Endodermal cell (in vitro differentiated cells): ENCODE results near the gene NUMBL. TPM values are rescaled to one million over a fixed set of nuclear protein-coding genes. Genes with fewer than 3 reads are reported as not detected.

Experiments
- DNase-seq: peaks from one replicate; pipeline ENCODE4 v3.0.0-alpha.2; 2017
- H3K27ac ChIP-seq: 2 replicates; pipeline ENCODE4 v1.5.1; 2013; ENCODE audit warnings: mild to moderate bottlenecking, low read depth, low read length, moderate library complexity
- H3K27me3 ChIP-seq: 2 replicates; pipeline ENCODE4 v1.6.1; 2013; ENCODE audit warnings: mild to moderate bottlenecking, low read length, moderate library complexity; ENCODE audit not compliant: insufficient read depth, control insufficient read depth, poor library complexity, severe bottlenecking
- H3K36me3 ChIP-seq: 2 replicates; pipeline ENCODE4 v1.7.0; 2013; ENCODE audit warnings: mild to moderate bottlenecking, low read length, moderate library complexity; ENCODE audit not compliant: control insufficient read depth, insufficient read depth
- H3K4me1 ChIP-seq: one replicate; pipeline ENCODE4 v1.7.0; 2013; ENCODE audit warnings: low read length; ENCODE audit not compliant: control insufficient read depth, insufficient read depth
- H3K4me3 ChIP-seq: 2 replicates; pipeline ENCODE4 v1.5.1; 2013; ENCODE audit warnings: mild to moderate bottlenecking, low read length, moderate library complexity
- H3K9ac ChIP-seq: 2 replicates; pipeline ENCODE4 v1.6.1; 2013; ENCODE audit warnings: mild to moderate bottlenecking, low read length, moderate library complexity; ENCODE audit not compliant: poor library complexity, severe bottlenecking; ENCODE audit errors: extremely low read depth
- H3K9me3 ChIP-seq: 2 replicates; pipeline ENCODE4 v1.6.1; 2013; ENCODE audit warnings: mild to moderate bottlenecking, low read length, moderate library complexity; ENCODE audit not compliant: control insufficient read depth
- H3K27ac Mint-ChIP-seq: 2 replicates; pipeline ENCODE4 v1.8.0; 2020; ENCODE audit warnings: mixed read lengths
- H3K27me3 Mint-ChIP-seq: 2 replicates; pipeline ENCODE4 v1.8.0; 2021; ENCODE audit warnings: mild to moderate bottlenecking, mixed read lengths; ENCODE audit not compliant: insufficient read depth
- H3K36me3 Mint-ChIP-seq: 2 replicates; pipeline ENCODE4 v1.8.0; 2020; ENCODE audit warnings: low read depth, mixed read lengths
- H3K4me1 Mint-ChIP-seq: 2 replicates; pipeline ENCODE4 v1.8.0; 2020; ENCODE audit warnings: mixed read lengths
- H3K4me3 Mint-ChIP-seq: 2 replicates; pipeline ENCODE4 v1.8.0; 2020; ENCODE audit warnings: mild to moderate bottlenecking, moderate library complexity, mixed read lengths
- H3K9me3 Mint-ChIP-seq: 2 replicates; pipeline ENCODE4 v1.8.0; 2020; ENCODE audit warnings: mild to moderate bottlenecking, mixed read lengths
- WGBS, 2 experiments: methylation state at CpG; one replicate each; pipeline versions ENCODE4 v1.1.5 to v1.1.7; 2013; ENCODE audit warnings: missing lambda C conversion rate in 2 of 2, mixed read lengths in 1 of 2; ENCODE audit not compliant: insufficient coverage in 1 of 2, insufficient read length in 1 of 2; 5-methylcytosine and 5-hydroxymethylcytosine counted together
- total RNA-seq, 2 donors: library from RNA; stranded (reverse); fragmentation: NEBNext Ultra II Directional in 1 of 2; extraction: Animal tissue kit (Norgen Biotek cat#: 25700) in 1 of 2; gene quantifications; 2 replicates in 1 of 2; 3 replicates in 1 of 2; pipeline ENCODE4 v1.2.1, GENCODE V29; 2021
- TF ChIP-seq, protein P1 (sequence below): fragments of 200-600 bp; sonication (generic); conservative IDR thresholded peaks from 2 replicates; pipeline ENCODE4 v1.5.0; 2021; ENCODE audit warnings: antibody characterized with exemption, mild to moderate bottlenecking

The NUMBL gene
- total RNA-seq, 2 donors from 2014 or later, result 32.7 to 46.9 TPM

DNA sequence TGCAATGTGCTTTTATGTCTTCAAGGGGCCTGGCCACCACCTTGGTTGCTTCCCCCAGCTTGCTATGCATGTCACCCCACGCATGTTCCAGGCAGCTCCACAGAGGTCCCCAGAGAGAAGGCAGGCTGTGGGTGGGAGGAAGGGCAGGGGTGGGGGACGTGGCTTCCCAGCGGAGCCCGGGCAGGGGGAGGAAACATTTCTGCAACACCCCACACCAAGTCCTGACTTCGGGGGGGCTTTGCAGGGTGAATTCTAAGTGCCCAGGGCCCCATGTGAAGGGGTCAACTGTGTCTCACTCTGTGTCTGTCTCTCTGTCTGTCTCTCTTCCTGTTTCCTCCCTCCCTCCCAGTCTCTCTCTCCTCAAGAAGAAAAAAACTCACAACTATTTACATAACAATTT is 49.7 kb downstream of the NUMBL start:
- no peaks in the 10 kb centered on the region for H3K36me3 Mint-ChIP-seq
- no peaks in the 10 kb centered on the region for H3K36me3 ChIP-seq
- 64% methylated on average over 5 of the region's 5 CpGs; no CpG with 5 or more reads in 1 of the 2 experiments for WGBS, 2 experiments
- H3K9me3 ChIP-seq, result no peaks in the 10 kb centered on the region
- DNase-seq, result no peak
- peaks cover 6% of the 10 kb centered on the region for H3K4me1 Mint-ChIP-seq
- peaks cover 4% of the 10 kb centered on the region for H3K27me3 ChIP-seq
- TF ChIP-seq, protein P1, sequence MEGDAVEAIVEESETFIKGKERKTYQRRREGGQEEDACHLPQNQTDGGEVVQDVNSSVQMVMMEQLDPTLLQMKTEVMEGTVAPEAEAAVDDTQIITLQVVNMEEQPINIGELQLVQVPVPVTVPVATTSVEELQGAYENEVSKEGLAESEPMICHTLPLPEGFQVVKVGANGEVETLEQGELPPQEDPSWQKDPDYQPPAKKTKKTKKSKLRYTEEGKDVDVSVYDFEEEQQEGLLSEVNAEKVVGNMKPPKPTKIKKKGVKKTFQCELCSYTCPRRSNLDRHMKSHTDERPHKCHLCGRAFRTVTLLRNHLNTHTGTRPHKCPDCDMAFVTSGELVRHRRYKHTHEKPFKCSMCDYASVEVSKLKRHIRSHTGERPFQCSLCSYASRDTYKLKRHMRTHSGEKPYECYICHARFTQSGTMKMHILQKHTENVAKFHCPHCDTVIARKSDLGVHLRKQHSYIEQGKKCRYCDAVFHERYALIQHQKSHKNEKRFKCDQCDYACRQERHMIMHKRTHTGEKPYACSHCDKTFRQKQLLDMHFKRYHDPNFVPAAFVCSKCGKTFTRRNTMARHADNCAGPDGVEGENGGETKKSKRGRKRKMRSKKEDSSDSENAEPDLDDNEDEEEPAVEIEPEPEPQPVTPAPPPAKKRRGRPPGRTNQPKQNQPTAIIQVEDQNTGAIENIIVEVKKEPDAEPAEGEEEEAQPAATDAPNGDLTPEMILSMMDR, result no peak
- H3K4me3 Mint-ChIP-seq, result no peak overlapping the region
- peaks cover 9% of the 10 kb centered on the region for H3K27me3 Mint-ChIP-seq
- H3K4me3 ChIP-seq, result no peak overlapping the region
- no peak overlapping the region for H3K9ac ChIP-seq
- H3K9me3 Mint-ChIP-seq, result no peaks in the 10 kb centered on the region
- no peaks in the 10 kb centered on the region for H3K4me1 ChIP-seq
- H3K27ac Mint-ChIP-seq, result no peak overlapping the region
- no peak overlapping the region for H3K27ac ChIP-seq

DNA sequence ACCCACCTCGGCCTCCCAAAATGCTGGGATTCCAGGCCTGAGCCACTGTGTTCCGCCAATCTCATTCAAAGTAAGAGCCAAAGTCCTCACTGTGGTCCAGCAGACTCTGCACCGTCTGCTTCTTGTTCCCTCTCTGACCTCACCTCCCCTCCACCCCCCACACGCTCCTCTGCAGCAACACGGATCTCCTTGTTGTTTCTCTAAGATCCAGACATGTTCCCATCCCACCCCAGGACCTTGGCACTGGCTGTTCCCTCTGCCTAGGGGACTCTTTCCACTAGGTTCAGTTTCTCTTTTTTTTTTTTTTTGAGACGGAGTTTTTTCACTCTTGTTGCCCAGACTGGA is 50.8 kb downstream of the NUMBL start:
- TF ChIP-seq, protein P1, result no peak
- peaks cover 17% of the 10 kb centered on the region for H3K27me3 Mint-ChIP-seq
- 90 to 91% methylated on average over 2 to 6 of the region's 6 CpGs for WGBS, 2 experiments
- Histone ChIP-seq H3K9ac (no peak overlapping the region), H3K27me3 (peaks cover 12% of the 10 kb centered on the region), H3K4me3 (no peak overlapping the region), H3K27ac (no peak overlapping the region), H3K4me1 (no peaks in the 10 kb centered on the region), H3K36me3 (no peaks in the 10 kb centered on the region), H3K9me3 (no peaks in the 10 kb centered on the region)
- H3K4me1 Mint-ChIP-seq, result peaks cover 6% of the 10 kb centered on the region
- no peaks in the 10 kb centered on the region for H3K36me3 Mint-ChIP-seq
- no peak overlapping the region for H3K4me3 Mint-ChIP-seq
- no peak overlapping the region for H3K27ac Mint-ChIP-seq
- no peaks in the 10 kb centered on the region for H3K9me3 Mint-ChIP-seq
- no peak for DNase-seq

DNA sequence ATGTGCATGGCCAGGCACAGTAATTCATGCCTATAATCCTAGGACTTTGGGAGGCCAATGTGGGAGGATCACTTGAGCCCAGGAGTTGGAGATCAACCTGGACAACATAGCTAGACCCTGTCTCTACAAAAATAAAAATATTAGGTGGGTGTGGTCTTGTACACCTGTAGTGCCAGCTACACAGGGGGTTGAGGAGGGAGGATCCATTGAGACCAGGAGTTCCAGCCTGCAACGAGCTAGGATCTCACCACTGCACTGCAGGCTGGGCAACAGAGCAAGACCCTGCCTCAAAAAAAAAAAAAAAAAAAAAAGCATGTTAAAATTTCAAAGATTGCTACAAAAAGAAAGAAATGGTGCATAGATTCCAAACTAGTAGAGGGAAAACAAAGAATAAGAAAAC is 52.1 kb downstream of the NUMBL start:
- H3K4me1 ChIP-seq, result peaks cover 6% of the 10 kb centered on the region
- Mint-ChIP-seq H3K36me3 (no peaks in the 10 kb centered on the region), H3K9me3 (no peaks in the 10 kb centered on the region), H3K27me3 (peaks cover 20% of the 10 kb centered on the region), H3K4me3 (no peak overlapping the region), H3K27ac (no peak overlapping the region), H3K4me1 (peaks cover 13% of the 10 kb centered on the region)
- peaks cover 12% of the 10 kb centered on the region for H3K27me3 ChIP-seq
- no peaks in the 10 kb centered on the region for H3K9me3 ChIP-seq
- WGBS, 2 experiments, result 100% methylated on average over 1 of the region's 1 CpG; no CpG with 5 or more reads in 1 of the 2 experiments
- no peak overlapping the region for H3K27ac ChIP-seq
- no peak for DNase-seq
- H3K9ac ChIP-seq, result no peak overlapping the region
- no peak overlapping the region for H3K4me3 ChIP-seq
- H3K36me3 ChIP-seq, result no peaks in the 10 kb centered on the region
- TF ChIP-seq, protein P1, result no peak
